HG03571 (cell line): ENCODE measurements around the gene DGKE.
A peak's percentile ranks its signal among the peaks of the same experiment; 100 is the strongest.

Experiments
- ATAC-seq: cut with Tn5 transposase; IDR thresholded peaks from one replicate; pipeline ENCODE4 v1.9.1; 2021; ENCODE audit not compliant: unreplicated experiment

DGKE gene

GRCh38 chr17:56913000-56913311 is 79.0 kb downstream of the DGKE start:
- ATAC-seq, result no peak

- ATAC-seq, result peak; percentile 40
Measured at GRCh38 chr17:56913353-56913866, 79.5 kb downstream of the DGKE start.

GRCh38 chr17:56913867-56914580 is 80.1 kb downstream of the DGKE start, which contains the start of gene TRIM25:
Gene TRIM25, minus strand, starts transcription at chr17:56914049. Its CDS starts 61 bp downstream, at chr17:56913988.
- ATAC-seq, result peak; percentile 64

GRCh38 chr17:56914581-56915273 is 80.8 kb downstream of the DGKE start:
- ATAC-seq, result no peak

- no peak for ATAC-seq
Measured at GRCh38 chr17:56917559-56918296, 83.8 kb downstream of the DGKE start.

- ATAC-seq, result no peak
Measured at GRCh38 chr17:56918916-56919315, 85.0 kb downstream of the DGKE start.
